Uterus (tissue), 4 donors: ENCODE measurements around the gene GALNT13. TPM values are rescaled to one million over a fixed set of nuclear protein-coding genes. Genes with fewer than 3 reads are reported as not detected.

ENCODE experiments used
- DNase-seq, 2 donors: peaks; one replicate each; pipeline ENCODE4 v3.0.0-alpha.2; 2019 to 2020
- H3K27ac ChIP-seq, 2 donors: fragments of 200-600 bp; sonication (generic); 1 replicate in 1 of 2; 2 replicates in 1 of 2; pipeline ENCODE4 v1.5.1; 2016 to 2018
- H3K27me3 ChIP-seq, 2 donors: fragments of 200-600 bp; sonication (generic); one replicate each; pipeline ENCODE4 v1.5.1; 2018 to 2019; ENCODE audit warnings: control low read depth in 1 of 2
- H3K36me3 ChIP-seq, 2 donors: fragments of 200-600 bp; sonication (generic); one replicate each; pipeline ENCODE4 v1.5.1; 2019; ENCODE audit warnings: control low read depth in 1 of 2
- H3K4me1 ChIP-seq, 2 donors: fragments of 200-600 bp; sonication (generic); one replicate each; pipeline ENCODE4 v1.5.1; 2018 to 2019; ENCODE audit warnings: control low read depth in 1 of 2
- H3K4me3 ChIP-seq, 2 donors: fragments of 200-600 bp; sonication (generic); 1 replicate in 1 of 2; 2 replicates in 1 of 2; pipeline ENCODE4 v1.5.1; 2018 to 2019; ENCODE audit warnings: mild to moderate bottlenecking in 1 of 2
- H3K9me3 ChIP-seq, 2 donors: fragments of 200-600 bp; sonication (generic); one replicate each; pipeline ENCODE4 v1.5.1; 2019; ENCODE audit warnings: control low read depth in 1 of 2
- POLR2A ChIP-seq, 2 donors: fragments of 450-650 bp; IDR thresholded peaks; one replicate each; pipeline ENCODE4 v1.6.1; 2016; ENCODE audit warnings: antibody characterized with exemption in 2 of 2, mild to moderate bottlenecking in 1 of 2, moderate library complexity in 1 of 2
- intact Hi-C: fragments of 100-400 bp; cut with DNase I; formaldehyde crosslinking; loops from one replicate; pipeline ENCODE4 v1.15.1; 2023; ENCODE audit warnings: low total_unique reads
- total RNA-seq, 4 donors: library from RNA; depleted of rRNA in 3 of 4; stranded (reverse); fragments of >200 nt in 3 of 4; gene quantifications; one replicate each; pipeline versions ENCODE4 v1.1.0 to v1.2.4, GENCODE V29; 2014 to 2023
- TF ChIP-seq, protein P1 (sequence below), 4 experiments: fragments of 200-600 bp in 2 of 4; fragments of 450-650 bp in 2 of 4; sonication (generic) in 2 of 4; IDR thresholded peaks; one replicate each; pipeline ENCODE4 v1.5.1; 2016 to 2019; ENCODE audit warnings: antibody characterized with exemption in 4 of 4, mild to moderate bottlenecking in 2 of 4, moderate library complexity in 1 of 4
- donor health status: DM: yes; HTN: yes; CAD: no.

GALNT13 gene
- total RNA-seq, 4 donors from 2014 or later = 0.29 to 16.5 (median 4.1) TPM; not detected in 1

DNA sequence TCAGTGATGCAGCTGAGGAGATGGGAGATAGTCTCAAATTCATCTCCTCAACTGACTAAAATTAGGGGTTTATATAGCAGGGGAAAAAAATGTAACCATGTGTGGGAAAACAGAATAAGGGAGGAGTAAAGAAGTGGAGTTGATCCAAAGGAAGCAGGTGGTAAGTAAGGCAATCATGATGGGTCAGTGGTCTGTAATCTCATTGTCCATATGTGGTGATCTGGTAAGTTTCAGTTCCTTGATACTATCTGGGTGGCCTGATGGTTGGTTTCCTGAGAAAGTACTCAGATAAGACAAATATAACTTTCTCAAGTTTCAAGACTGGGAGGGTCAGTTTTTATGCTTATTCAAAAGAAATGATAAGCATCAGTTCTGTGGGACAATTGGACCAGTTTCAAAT is 514.5 kb downstream of the GALNT13 start:
- DNase-seq = no peak
- H3K27me3 ChIP-seq = no peaks in the 10 kb centered on the region
- no peak overlapping the region for H3K27ac ChIP-seq
- TF ChIP-seq, protein P1, sequence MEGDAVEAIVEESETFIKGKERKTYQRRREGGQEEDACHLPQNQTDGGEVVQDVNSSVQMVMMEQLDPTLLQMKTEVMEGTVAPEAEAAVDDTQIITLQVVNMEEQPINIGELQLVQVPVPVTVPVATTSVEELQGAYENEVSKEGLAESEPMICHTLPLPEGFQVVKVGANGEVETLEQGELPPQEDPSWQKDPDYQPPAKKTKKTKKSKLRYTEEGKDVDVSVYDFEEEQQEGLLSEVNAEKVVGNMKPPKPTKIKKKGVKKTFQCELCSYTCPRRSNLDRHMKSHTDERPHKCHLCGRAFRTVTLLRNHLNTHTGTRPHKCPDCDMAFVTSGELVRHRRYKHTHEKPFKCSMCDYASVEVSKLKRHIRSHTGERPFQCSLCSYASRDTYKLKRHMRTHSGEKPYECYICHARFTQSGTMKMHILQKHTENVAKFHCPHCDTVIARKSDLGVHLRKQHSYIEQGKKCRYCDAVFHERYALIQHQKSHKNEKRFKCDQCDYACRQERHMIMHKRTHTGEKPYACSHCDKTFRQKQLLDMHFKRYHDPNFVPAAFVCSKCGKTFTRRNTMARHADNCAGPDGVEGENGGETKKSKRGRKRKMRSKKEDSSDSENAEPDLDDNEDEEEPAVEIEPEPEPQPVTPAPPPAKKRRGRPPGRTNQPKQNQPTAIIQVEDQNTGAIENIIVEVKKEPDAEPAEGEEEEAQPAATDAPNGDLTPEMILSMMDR (IDR thresholded peaks at IDR 0.05) = no peak
- TF ChIP-seq POLR2A (IDR thresholded peaks at IDR 0.05) = no peak
- no peak overlapping the region for H3K4me3 ChIP-seq
- intact Hi-C loops = no loop called here
- H3K9me3 ChIP-seq = no peaks in the 10 kb centered on the region
- no peaks in the 10 kb centered on the region for H3K36me3 ChIP-seq
- no peaks in the 10 kb centered on the region for H3K4me1 ChIP-seq

DNA sequence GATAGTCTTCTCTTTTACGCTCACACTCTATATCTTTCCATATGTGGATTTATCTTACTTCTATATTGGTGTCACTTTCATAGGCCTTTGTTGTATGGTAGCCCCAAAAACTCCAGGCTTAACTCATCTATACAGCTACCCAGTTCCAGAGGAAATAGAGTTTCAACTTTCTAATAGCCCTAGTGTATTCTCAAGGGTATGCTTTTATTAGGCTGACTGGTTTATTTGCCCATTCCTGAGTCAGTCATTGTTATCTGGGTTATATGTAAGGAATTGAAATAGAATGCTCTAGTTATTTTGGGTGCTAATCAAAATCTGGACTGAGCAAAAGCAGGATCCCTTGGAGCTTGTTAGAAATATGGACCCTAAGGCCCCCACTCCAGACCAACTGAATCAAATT is 519.3 kb downstream of the GALNT13 start:
- Histone ChIP-seq H3K36me3 (no peaks in the 10 kb centered on the region), H3K27ac (no peak overlapping the region), H3K27me3 (no peaks in the 10 kb centered on the region), H3K4me1 (no peaks in the 10 kb centered on the region), H3K9me3 (no peaks in the 10 kb centered on the region), H3K4me3 (no peak overlapping the region)
- no peak for TF ChIP-seq POLR2A (IDR thresholded peaks at IDR 0.05)
- TF ChIP-seq, protein P1 (IDR thresholded peaks at IDR 0.05) = no peak
- DNase-seq = no peak
- intact Hi-C loops = no loop called here

DNA sequence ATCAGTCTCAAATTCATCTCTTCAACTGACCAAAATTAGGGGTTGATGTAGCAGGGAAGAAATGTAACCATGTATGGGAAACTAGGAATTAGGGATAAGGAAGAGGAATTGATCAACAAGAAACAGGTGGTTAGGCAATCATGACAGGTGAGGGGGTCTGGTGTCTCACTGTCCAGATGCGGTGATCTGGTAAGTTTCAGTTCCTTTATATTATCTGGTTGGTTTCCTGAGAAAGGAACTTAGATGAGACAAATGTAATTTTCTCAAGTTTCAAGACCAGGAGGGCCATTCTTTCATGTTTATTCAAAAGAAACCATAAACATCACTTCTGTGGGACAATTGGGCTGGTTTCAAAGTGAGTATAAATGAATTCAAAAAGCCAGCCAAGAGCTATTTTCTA is 520.5 kb downstream of the GALNT13 start:
- Histone ChIP-seq H3K27ac (no peak overlapping the region), H3K4me1 (no peaks in the 10 kb centered on the region), H3K36me3 (no peaks in the 10 kb centered on the region), H3K4me3 (no peak overlapping the region), H3K9me3 (no peaks in the 10 kb centered on the region), H3K27me3 (no peaks in the 10 kb centered on the region)
- intact Hi-C loops = no loop called here
- no peak for DNase-seq
- TF ChIP-seq POLR2A (IDR thresholded peaks at IDR 0.05) = no peak

DNA sequence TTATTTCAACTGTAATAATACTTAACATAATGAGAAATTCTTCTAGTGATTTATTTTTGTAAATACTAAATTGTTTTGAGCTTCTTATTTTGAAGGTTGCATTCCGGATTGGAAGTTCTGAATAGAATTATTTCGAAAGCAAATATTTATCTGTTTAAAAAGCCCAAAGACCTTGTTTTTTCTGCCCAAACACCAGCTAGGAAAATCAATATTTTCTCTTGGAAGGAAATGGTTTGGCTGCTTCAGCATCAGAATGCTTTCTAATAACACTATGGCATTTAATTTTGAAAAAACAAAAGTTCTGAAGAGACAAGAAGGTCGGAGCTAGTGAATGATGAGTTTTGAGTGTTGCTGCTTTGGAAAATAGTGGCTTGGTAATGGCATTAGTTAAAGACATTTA is 522.9 kb downstream of the GALNT13 start:
- intact Hi-C loops = no loop called here

DNA sequence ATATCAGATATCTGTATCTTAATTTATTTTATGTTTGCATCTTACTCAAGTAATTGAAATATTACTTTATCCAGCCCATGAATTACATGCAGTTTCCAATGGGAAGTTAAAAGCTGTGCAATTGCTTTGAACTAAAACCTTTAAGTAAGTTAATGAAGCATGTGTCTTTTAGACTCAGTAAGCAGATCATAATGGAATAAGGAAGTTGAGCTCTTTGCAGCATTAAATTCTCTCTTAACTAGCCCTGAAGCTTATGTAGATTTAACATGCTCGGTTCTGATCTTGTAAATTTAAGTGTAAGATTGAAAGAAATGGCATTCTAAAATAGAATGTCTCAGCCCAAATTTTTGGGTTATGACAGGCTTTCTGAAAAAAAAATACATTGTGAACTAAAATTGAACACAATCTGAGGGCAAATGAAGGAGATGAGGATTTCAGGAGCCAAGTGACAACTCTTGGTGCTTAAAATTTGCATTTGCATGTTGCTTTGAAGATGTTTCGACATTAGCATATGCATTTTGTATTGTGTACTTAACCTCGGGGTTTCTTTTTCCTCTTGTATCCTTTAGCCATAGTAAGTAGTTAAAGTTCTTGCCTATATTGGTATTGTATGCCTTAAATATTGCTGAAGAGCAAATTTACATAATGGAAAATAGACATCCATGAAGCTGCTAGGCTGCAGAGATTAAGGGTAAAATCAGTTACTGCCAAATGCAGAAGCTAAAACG is 529.0 kb downstream of the GALNT13 start:
- TF ChIP-seq, protein P1 (IDR thresholded peaks at IDR 0.05) = no peak
- TF ChIP-seq POLR2A (IDR thresholded peaks at IDR 0.05) = no peak
- intact Hi-C loops = no loop called here
- Histone ChIP-seq H3K27ac (no peak overlapping the region), H3K4me1 (no peaks in the 10 kb centered on the region), H3K4me3 (no peak overlapping the region), H3K27me3 (no peaks in the 10 kb centered on the region), H3K36me3 (no peaks in the 10 kb centered on the region), H3K9me3 (no peaks in the 10 kb centered on the region)
- DNase-seq = no peak

More for the DNA sequence above, 522.9 kb downstream of the GALNT13 start:
- Histone ChIP-seq H3K4me1 (no peaks in the 10 kb centered on the region), H3K4me3 (no peak overlapping the region), H3K27me3 (no peaks in the 10 kb centered on the region), H3K9me3 (no peaks in the 10 kb centered on the region), H3K27ac (no peak overlapping the region), H3K36me3 (no peaks in the 10 kb centered on the region)
- no peak for DNase-seq
- TF ChIP-seq, protein P1 (IDR thresholded peaks at IDR 0.05) = no peak
